ENCODE measurements around the gene SARS1. TPM values are rescaled to one million over a fixed set of nuclear protein-coding genes. Genes with fewer than 3 reads are reported as not detected.
A peak's percentile ranks its signal among the peaks of the same experiment; 100 is the strongest.

Gene SARS1
- total RNA-seq, 1 donor from 2014 or later, result 80.0 TPM

GRCh38 chr1:109248797-109249629, 35.3 kb downstream of the SARS1 start, which contains the start of gene CELSR2:
CELSR2 (plus strand) TSS chr1:109249539; CDS start chr1:109250080, 541 bp downstream.
- ATAC-seq (peak; percentile 90), DNase-seq (ENCODE audit: low spot score) (no peak)

GRCh38 chr1:109249654-109250401, 36.1 kb downstream of the SARS1 start:
- DNase-seq (ENCODE audit: low spot score), result no peak
- peak; percentile 58 for ATAC-seq

GRCh38 chr1:109250454-109251276, 36.9 kb downstream of the SARS1 start:
- DNase-seq (ENCODE audit: low spot score) (no peak), ATAC-seq (no peak)

- ATAC-seq (no peak), DNase-seq (ENCODE audit: low spot score) (no peak)
Measured at GRCh38 chr1:109251277-109252166, 37.8 kb downstream of the SARS1 start.

GRCh38 chr1:109252167-109252892, 38.6 kb downstream of the SARS1 start:
- ATAC-seq (no peak), DNase-seq (ENCODE audit: low spot score) (no peak)

- DNase-seq (ENCODE audit: low spot score) (no peak), ATAC-seq (no peak)
Measured at GRCh38 chr1:109252893-109253802, 39.4 kb downstream of the SARS1 start.

- no peak for ATAC-seq
Measured at GRCh38 chr1:109253803-109254620, 40.3 kb downstream of the SARS1 start.

GRCh38 chr1:109254621-109255096, 40.9 kb downstream of the SARS1 start:
- no peak for ATAC-seq
- DNase-seq (ENCODE audit: low spot score), result no peak

More at GRCh38 chr1:109253803-109254620, 40.3 kb downstream of the SARS1 start:
- DNase-seq (ENCODE audit: low spot score), result no peak

- no peak for DNase-seq (ENCODE audit: low spot score)
- ATAC-seq, result no peak
Measured at GRCh38 chr1:109255097-109255651, 41.5 kb downstream of the SARS1 start.

- no peak for ATAC-seq
- DNase-seq (ENCODE audit: low spot score), result no peak
Measured at GRCh38 chr1:109255678-109256077, 42.0 kb downstream of the SARS1 start.

GRCh38 chr1:109256085-109256484, 42.4 kb downstream of the SARS1 start:
- DNase-seq (ENCODE audit: low spot score) (no peak), ATAC-seq (no peak)

- no peak for DNase-seq (ENCODE audit: low spot score)
Measured at GRCh38 chr1:109256971-109257681, 43.4 kb downstream of the SARS1 start.

GRCh38 chr1:109257682-109258421, 44.1 kb downstream of the SARS1 start:
- no peak for DNase-seq (ENCODE audit: low spot score)

More at GRCh38 chr1:109256971-109257681, 43.4 kb downstream of the SARS1 start:
- no peak for ATAC-seq

GRCh38 chr1:109258481-109259466, 45.1 kb downstream of the SARS1 start:
- ATAC-seq (no peak), DNase-seq (ENCODE audit: low spot score) (no peak)

More at GRCh38 chr1:109257682-109258421, 44.1 kb downstream of the SARS1 start:
- no peak for ATAC-seq
